IMR-90 (cell line): ENCODE data around the gene PPM1A. TPM values are rescaled to one million over a fixed set of nuclear protein-coding genes. Genes with fewer than 3 reads are reported as not detected.

ENCODE experiments used
- ATAC-seq: fragments of 200-7000 bp; cut with Tn5 transposase; 2 replicates; pipeline ENCODE4 v1.9.1; 2020; ENCODE audit warnings: low read depth, mild to moderate bottlenecking, moderate library complexity
- BruUV-seq: library from RNA; stranded (reverse); fragments of 400-500 nt; replicated peaks from 2 replicates; lab custom pipeline; 2021; lab: Mats Ljungman, UMichigan
- CTCF ChIA-PET: fragments of 300-600 bp; formaldehyde crosslinking; extraction: SDS; loops from one replicate; lab custom pipeline; 2021; ENCODE audit warnings: antibody characterized with exemption; lab: Yijun Ruan, JAX
- POLR2A ChIA-PET: fragments of 300-600 bp; sonication (Branson Sonifier 250); formaldehyde crosslinking; loops from one replicate; lab custom pipeline; 2022; ENCODE audit warnings: antibody characterized with exemption; ENCODE audit not compliant: unreplicated experiment; lab: Charles Lee
- DNase-seq: peaks from one replicate; pipeline ENCODE4 v3.0.0; 2013
- H2AFZ ChIP-seq: replicated peaks from 2 replicates; pipeline ENCODE3; 2013; ENCODE audit warnings: low read length, mild to moderate bottlenecking; ENCODE audit not compliant: poor library complexity
- H2AK5ac ChIP-seq: 2 replicates; pipeline ENCODE4 v1.6.1; 2013; ENCODE audit warnings: low read depth, low read length, inconsistent platforms
- H2AK9ac ChIP-seq: replicated peaks from 2 replicates; pipeline ENCODE3; 2013; ENCODE audit warnings: mild to moderate bottlenecking, low read depth, low read length, moderate library complexity; ENCODE audit not compliant: poor library complexity
- H2BK120ac ChIP-seq: 2 replicates; pipeline ENCODE4 v1.6.1; 2013; ENCODE audit warnings: low read depth, low read length, inconsistent platforms
- H2BK15ac ChIP-seq: 3 replicates; pipeline ENCODE4 v1.6.1; 2013; ENCODE audit warnings: low read depth, low read length, inconsistent platforms
- H2BK20ac ChIP-seq: 2 replicates; pipeline ENCODE4 v1.6.1; 2013; ENCODE audit warnings: low read depth, mild to moderate bottlenecking, inconsistent platforms, low read length, moderate library complexity
- H2BK5ac ChIP-seq: 2 replicates; pipeline ENCODE4 v1.6.1; 2013; ENCODE audit warnings: mild to moderate bottlenecking, low read depth, low read length, inconsistent platforms; ENCODE audit not compliant: poor library complexity, severe bottlenecking
- H3K14ac ChIP-seq: replicated peaks from 2 replicates; pipeline ENCODE4 v1.6.1; 2013; ENCODE audit warnings: low read depth, low read length, inconsistent platforms
- H3K18ac ChIP-seq: 2 replicates; pipeline ENCODE4 v1.6.1; 2013; ENCODE audit warnings: low read depth, low read length, control low read depth
- H3K23ac ChIP-seq: 2 replicates; pipeline ENCODE4 v1.6.1; 2013; ENCODE audit warnings: low read depth, low read length, inconsistent platforms
- H3K27ac ChIP-seq: 2 replicates; pipeline ENCODE4 v1.5.1; 2013; ENCODE audit warnings: mild to moderate bottlenecking, control low read depth, low read length; ENCODE audit not compliant: insufficient read depth
- H3K27me3 ChIP-seq: 2 replicates; pipeline ENCODE4 v1.6.1; 2013; ENCODE audit warnings: low read length; ENCODE audit not compliant: control insufficient read depth, insufficient read depth
- H3K36me3 ChIP-seq: 2 replicates; pipeline ENCODE4 v1.6.1; 2013; ENCODE audit warnings: low read length, mixed read lengths; ENCODE audit not compliant: control insufficient read depth, insufficient read depth
- H3K4ac ChIP-seq: 2 replicates; pipeline ENCODE4 v1.6.1; 2013; ENCODE audit warnings: low read depth, low read length, inconsistent platforms
- H3K4me1 ChIP-seq: 2 replicates; pipeline ENCODE4 v1.6.1; 2013; ENCODE audit warnings: low read length, mixed read lengths; ENCODE audit not compliant: control insufficient read depth, insufficient read depth
- H3K4me2 ChIP-seq: 2 replicates; pipeline ENCODE4 v1.6.1; 2013; ENCODE audit warnings: low read depth, mild to moderate bottlenecking, control low read depth, low read length, moderate library complexity
- H3K4me3 ChIP-seq: 2 replicates; pipeline ENCODE4 v1.5.1; 2013; ENCODE audit warnings: low read depth, mild to moderate bottlenecking, control low read depth, low read length, moderate library complexity; ENCODE audit not compliant: insufficient read depth
- H3K56ac ChIP-seq: 2 replicates; pipeline ENCODE4 v1.6.1; 2013; ENCODE audit warnings: low read length, inconsistent platforms; ENCODE audit not compliant: insufficient read depth; ENCODE audit errors: extremely low read depth
- H3K79me1 ChIP-seq, 2 experiments: 2 replicates each; pipeline ENCODE4 v1.6.1; 2013; ENCODE audit warnings: low read length in 2 of 2, inconsistent platforms in 1 of 2, low read depth in 1 of 2
- H3K9ac ChIP-seq: 2 replicates; pipeline ENCODE4 v1.6.1; 2013; ENCODE audit warnings: low read depth, low read length, control low read depth
- H3K9me1 ChIP-seq: 2 replicates; pipeline ENCODE4 v1.6.1; 2013; ENCODE audit warnings: low read length, inconsistent platforms; ENCODE audit not compliant: insufficient read depth
- H3K9me3 ChIP-seq: 2 replicates; pipeline ENCODE4 v1.6.1; 2013; ENCODE audit warnings: low read length; ENCODE audit not compliant: control insufficient read depth, insufficient read depth
- H4K20me1 ChIP-seq: 2 replicates; pipeline ENCODE4 v1.6.1; 2013; ENCODE audit warnings: low read length, inconsistent platforms; ENCODE audit not compliant: insufficient read depth
- H4K5ac ChIP-seq: 2 replicates; pipeline ENCODE4 v1.6.1; 2013; ENCODE audit warnings: mild to moderate bottlenecking, low read depth, low read length, control low read depth
- H4K8ac ChIP-seq, 2 experiments: 2 replicates each; pipeline ENCODE4 v1.6.1; 2013; ENCODE audit warnings: low read depth in 2 of 2, low read length in 2 of 2, control low read depth in 1 of 2, inconsistent platforms in 1 of 2
- H4K91ac ChIP-seq: 2 replicates; pipeline ENCODE4 v1.6.1; 2013; ENCODE audit warnings: low read depth, low read length, inconsistent platforms; ENCODE audit not compliant: insufficient read depth
- BHLHE40 ChIP-seq: fragments of 150-350 bp; IDR thresholded peaks from 2 replicates; pipeline ENCODE4 v1.6.1; 2016; ENCODE audit warnings: mild to moderate bottlenecking, low read depth, low read length
- CEBPB ChIP-seq: IDR thresholded peaks from 2 replicates; pipeline ENCODE4 v1.6.1; 2012; ENCODE audit warnings: low read depth, low read length, improper control_type of control experiment
- CHD1 ChIP-seq: IDR thresholded peaks from 2 replicates; pipeline ENCODE4 v1.6.1; 2012; ENCODE audit warnings: low read depth, low read length, improper control_type of control experiment
- CTCF ChIP-seq: conservative IDR thresholded peaks from 2 replicates; pipeline ENCODE4 v1.5.1; 2012; ENCODE audit warnings: mild to moderate bottlenecking, low read depth, low read length, improper control_type of control experiment
- FOS ChIP-seq: fragments of 150-350 bp; IDR thresholded peaks from 2 replicates; pipeline ENCODE4 v1.6.1; 2016; ENCODE audit warnings: low read depth, low read length
- MAFK ChIP-seq: IDR thresholded peaks from 2 replicates; pipeline ENCODE4 v1.6.1; 2012; ENCODE audit warnings: low read depth, low read length, improper control_type of control experiment
- MAZ ChIP-seq: IDR thresholded peaks from 2 replicates; pipeline ENCODE4 v1.6.1; 2012; ENCODE audit warnings: low read depth, mild to moderate bottlenecking, low read length, improper control_type of control experiment, moderate library complexity, borderline replicate concordance
- MXI1 ChIP-seq: IDR thresholded peaks from 2 replicates; pipeline ENCODE4 v1.6.1; 2012; ENCODE audit warnings: low read depth, mild to moderate bottlenecking, low read length, moderate library complexity, borderline replicate concordance
- NFE2L2 ChIP-seq: fragments of 150-350 bp; IDR thresholded peaks from 2 replicates; pipeline ENCODE4 v1.6.1; 2016; ENCODE audit warnings: low read depth, mild to moderate bottlenecking, low read length
- POLR2A ChIP-seq: IDR thresholded peaks from 2 replicates; pipeline ENCODE4 v1.6.1; 2012; ENCODE audit warnings: mild to moderate bottlenecking, low read depth, low read length
- RAD21 ChIP-seq: IDR thresholded peaks from 2 replicates; pipeline ENCODE4 v1.6.1; 2012; ENCODE audit warnings: low read length, improper control_type of control experiment
- RCOR1 ChIP-seq: IDR thresholded peaks from 2 replicates; pipeline ENCODE4 v1.6.1; 2012; ENCODE audit warnings: mild to moderate bottlenecking, low read length, improper control_type of control experiment; ENCODE audit not compliant: insufficient replicate concordance
- RFX5 ChIP-seq: IDR thresholded peaks from 2 replicates; pipeline ENCODE4 v1.8.0; 2012; ENCODE audit warnings: low read depth, mild to moderate bottlenecking, low read length, moderate library complexity
- SMC3 ChIP-seq: fragments of 150-350 bp; IDR thresholded peaks from 2 replicates; pipeline ENCODE4 v1.6.1; 2016; ENCODE audit warnings: low read depth, mild to moderate bottlenecking, antibody characterized with exemption, low read length, moderate library complexity
- USF2 ChIP-seq: fragments of 150-350 bp; IDR thresholded peaks from 2 replicates; pipeline ENCODE4 v1.6.1; 2017; ENCODE audit warnings: mild to moderate bottlenecking, antibody characterized with exemption, low read length, low read depth
- WGBS, 2 experiments: methylation state at CpG; one replicate each; pipeline versions ENCODE4 v1.1.5 to v1.1.7; 2013; ENCODE audit warnings: missing lambda C conversion rate in 2 of 2; ENCODE audit not compliant: insufficient read length in 1 of 2; ENCODE audit errors: extremely low coverage in 2 of 2; 5-methylcytosine and 5-hydroxymethylcytosine counted together
- dilution Hi-C: fragments of 300-500 bp; cut with HindIII; formaldehyde crosslinking; loops from one replicate; pipeline ENCODE4 v1.14.3; 2018; ENCODE audit warnings: low sequenced_read_pairs; ENCODE audit not compliant: unreplicated experiment
- in situ Hi-C: fragments of 300-500 bp; cut with MboI; formaldehyde crosslinking; loops from 3 replicates; pipeline ENCODE4 v1.14.3; 2019; ENCODE audit warnings: low sequenced_read_pairs, inconsistent platforms, mixed read lengths
- intact Hi-C: fragments of 100-400 bp; cut with micrococcal nuclease; formaldehyde crosslinking; loops from 2 replicates; pipeline ENCODE4 v1.10.0; 2022
- polyA plus RNA-seq, 3 experiments: library from polyadenylated mRNA; depleted of rRNA; stranded (reverse); fragments of >200 nt; gene quantifications; 2 replicates each; pipeline ENCODE4 v1.2.3, GENCODE V29; 2012; ENCODE audit warnings: low replicate concordance in 1 of 3
- total RNA-seq: library from RNA; depleted of rRNA; stranded (reverse); fragments of >200 nt; gene quantifications from 2 replicates; pipeline ENCODE4 v1.2.3, GENCODE V29; 2012
- TF ChIP-seq, protein P1 (sequence below): fragments of 150-350 bp; IDR thresholded peaks from 2 replicates; pipeline ENCODE4 v1.6.1; 2016; ENCODE audit warnings: low read depth, mild to moderate bottlenecking, low read length, moderate library complexity, borderline replicate concordance

The PPM1A gene
- total and polyA plus RNA-seq, 2 of the 4 experiments (the other 2 are of a cell fraction), result 14.3 to 15.1 TPM

DNA sequence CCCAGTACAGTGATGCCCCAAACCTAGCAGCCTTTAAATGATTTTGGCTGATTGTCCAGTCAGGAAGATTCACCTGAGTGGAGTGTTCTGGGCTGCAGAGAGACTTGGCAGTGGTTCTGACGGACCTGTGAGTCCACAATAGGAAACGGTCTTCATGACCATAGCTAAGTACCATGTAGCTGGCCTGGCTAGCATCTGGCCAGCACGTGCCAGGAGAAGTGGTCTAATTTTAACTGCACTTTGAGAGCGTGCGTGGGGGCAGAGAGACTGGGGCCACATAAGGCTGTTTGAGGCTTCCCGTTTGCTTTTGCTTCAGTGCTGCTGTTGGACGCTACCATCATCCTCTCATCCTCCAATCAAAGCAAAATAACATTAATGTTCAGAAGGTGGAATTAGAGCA is 54.7 kb downstream of the PPM1A start:
- Histone ChIP-seq H2AK5ac (no peak overlapping the region), H4K8ac (no peak overlapping the region), H3K4ac (no peak overlapping the region), H3K23ac (no peak overlapping the region), H3K18ac (no peak overlapping the region), H4K5ac (no peak overlapping the region), H2BK5ac (no peak overlapping the region), H4K91ac (no peak overlapping the region), H3K14ac (no peak overlapping the region), H3K4me3 (no peak overlapping the region), H3K56ac (no peak overlapping the region), H3K9ac (no peak overlapping the region), H3K79me1 (no peaks in the 10 kb centered on the region), H2AK9ac (no peak overlapping the region), H2BK15ac (no peak overlapping the region), H3K36me3 (no peaks in the 10 kb centered on the region), H3K4me1 (no peaks in the 10 kb centered on the region), H3K9me1 (no peaks in the 10 kb centered on the region; the same call in 1 of the 2 replicates), H2BK120ac (no peak overlapping the region), H3K9me3 (no peaks in the 10 kb centered on the region), H2AFZ (no peak overlapping the region), H2BK20ac (no peak overlapping the region), H3K4me2 (no peak overlapping the region), H3K27me3 (no peaks in the 10 kb centered on the region), H4K20me1 (no peaks in the 10 kb centered on the region), H3K27ac (no peak overlapping the region)
- 100% methylated on average over 2 of the region's 7 CpGs; no CpG with 5 or more reads in 1 of the 2 experiments for WGBS, 2 experiments
- intact Hi-C loops, result no loop called here
- no TSS peak for BruUV-seq
- in situ Hi-C loops, result no loop called here
- dilution Hi-C loops, result no loop called here
- no peak for DNase-seq
- ChIA-PET POLR2A (no interaction called here), CTCF (no interaction called here)
- TF ChIP-seq SMC3, result no peak
- TF ChIP-seq, protein P1, sequence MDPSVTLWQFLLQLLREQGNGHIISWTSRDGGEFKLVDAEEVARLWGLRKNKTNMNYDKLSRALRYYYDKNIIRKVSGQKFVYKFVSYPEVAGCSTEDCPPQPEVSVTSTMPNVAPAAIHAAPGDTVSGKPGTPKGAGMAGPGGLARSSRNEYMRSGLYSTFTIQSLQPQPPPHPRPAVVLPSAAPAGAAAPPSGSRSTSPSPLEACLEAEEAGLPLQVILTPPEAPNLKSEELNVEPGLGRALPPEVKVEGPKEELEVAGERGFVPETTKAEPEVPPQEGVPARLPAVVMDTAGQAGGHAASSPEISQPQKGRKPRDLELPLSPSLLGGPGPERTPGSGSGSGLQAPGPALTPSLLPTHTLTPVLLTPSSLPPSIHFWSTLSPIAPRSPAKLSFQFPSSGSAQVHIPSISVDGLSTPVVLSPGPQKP, result no peak
- no peak for TF ChIP-seq CEBPB
- TF ChIP-seq CHD1, result no peak
- no peak for TF ChIP-seq RFX5
- TF ChIP-seq NFE2L2, result no peak
- TF ChIP-seq RAD21, result no peak
- no peak for TF ChIP-seq BHLHE40
- no peak for TF ChIP-seq CTCF
- TF ChIP-seq MAZ, result no peak
- no peak for TF ChIP-seq FOS
- no peak for TF ChIP-seq MAFK
- no peak for TF ChIP-seq USF2
- no peak for TF ChIP-seq RCOR1
- TF ChIP-seq MXI1, result no peak
- TF ChIP-seq POLR2A, result no peak
- ATAC-seq, result no peak
